Measurements from ENCODE around the gene SLC2A4RG.

SLC2A4RG gene

GRCh38 chr20:63699466-63700198, 39.9 kb upstream of the SLC2A4RG start:
- DNase-seq (ENCODE audit: low spot score) = no peak

- DNase-seq (ENCODE audit: low spot score) = no peak
These were observed 39.2 kb upstream of the SLC2A4RG start for GRCh38 chr20:63700199-63701050.

GRCh38 chr20:63701051-63701328, 38.6 kb upstream of the SLC2A4RG start:
- no peak for DNase-seq (ENCODE audit: low spot score)

GRCh38 chr20:63701329-63702035, 38.1 kb upstream of the SLC2A4RG start:
- no peak for DNase-seq (ENCODE audit: low spot score)

- DNase-seq (ENCODE audit: low spot score) = no peak
These were observed 37.4 kb upstream of the SLC2A4RG start for GRCh38 chr20:63702036-63702665.

DNA sequence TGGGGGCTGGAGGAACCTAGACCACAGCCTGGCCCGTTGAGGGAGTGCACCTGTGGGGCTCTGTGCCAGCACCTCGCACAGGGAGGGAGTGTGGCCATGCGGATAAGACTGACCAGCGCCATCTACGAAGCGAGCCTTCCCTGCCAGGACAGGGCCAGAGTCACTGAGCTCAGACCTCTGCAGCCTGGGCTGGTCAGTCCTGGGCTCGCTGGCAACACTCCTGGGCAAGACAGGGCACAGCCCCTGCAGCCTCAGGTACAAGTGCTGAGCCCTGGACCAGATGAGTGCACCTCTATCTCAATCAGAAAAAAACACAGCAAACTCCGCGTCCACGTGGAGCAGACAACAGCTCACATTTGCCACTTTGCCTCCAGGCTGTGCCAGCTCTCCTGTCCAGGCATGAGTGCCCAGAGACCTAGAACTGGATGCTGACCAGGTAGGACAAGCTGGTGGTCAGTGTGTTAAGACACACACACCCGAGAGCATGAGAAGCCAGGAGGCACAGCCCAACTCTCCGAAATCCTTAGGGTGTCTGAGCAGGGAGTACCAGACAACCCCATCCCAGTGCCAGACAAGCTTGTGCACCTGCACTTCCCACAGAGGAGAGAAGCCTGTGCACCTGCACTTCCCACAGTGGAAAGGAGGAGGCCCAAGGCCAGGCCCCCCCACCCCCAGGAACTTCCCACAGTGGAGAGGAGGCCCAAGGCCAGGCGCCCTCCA, 36.7 kb upstream of the SLC2A4RG start:
- no peak for DNase-seq (ENCODE audit: low spot score)

DNA sequence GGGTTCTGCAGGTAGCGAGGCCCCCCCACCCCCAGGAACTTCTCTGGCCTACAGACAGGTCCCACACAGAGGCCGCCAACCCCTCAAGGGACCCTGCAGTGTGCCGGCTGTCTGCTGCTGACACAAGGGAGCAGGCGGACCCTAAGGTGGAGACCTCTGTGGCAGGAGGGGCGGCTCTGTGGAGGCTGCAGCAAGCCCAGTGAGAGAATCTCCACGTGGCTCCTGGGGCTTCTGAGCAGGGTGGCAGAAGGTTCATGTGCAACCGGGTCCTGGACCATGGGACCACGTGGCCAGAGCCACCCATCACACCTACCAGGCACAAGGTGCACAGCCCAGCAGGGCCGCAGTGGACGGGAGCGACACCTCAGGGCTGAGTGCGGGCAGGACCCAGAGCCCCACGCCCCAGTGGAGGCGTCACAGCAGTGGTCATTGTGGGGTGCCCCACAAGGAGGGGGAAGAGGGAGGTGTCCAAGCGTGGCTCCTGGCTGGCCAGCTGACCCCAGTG, 36.1 kb upstream of the SLC2A4RG start:
- DNase-seq (ENCODE audit: low spot score) = no peak

DNA sequence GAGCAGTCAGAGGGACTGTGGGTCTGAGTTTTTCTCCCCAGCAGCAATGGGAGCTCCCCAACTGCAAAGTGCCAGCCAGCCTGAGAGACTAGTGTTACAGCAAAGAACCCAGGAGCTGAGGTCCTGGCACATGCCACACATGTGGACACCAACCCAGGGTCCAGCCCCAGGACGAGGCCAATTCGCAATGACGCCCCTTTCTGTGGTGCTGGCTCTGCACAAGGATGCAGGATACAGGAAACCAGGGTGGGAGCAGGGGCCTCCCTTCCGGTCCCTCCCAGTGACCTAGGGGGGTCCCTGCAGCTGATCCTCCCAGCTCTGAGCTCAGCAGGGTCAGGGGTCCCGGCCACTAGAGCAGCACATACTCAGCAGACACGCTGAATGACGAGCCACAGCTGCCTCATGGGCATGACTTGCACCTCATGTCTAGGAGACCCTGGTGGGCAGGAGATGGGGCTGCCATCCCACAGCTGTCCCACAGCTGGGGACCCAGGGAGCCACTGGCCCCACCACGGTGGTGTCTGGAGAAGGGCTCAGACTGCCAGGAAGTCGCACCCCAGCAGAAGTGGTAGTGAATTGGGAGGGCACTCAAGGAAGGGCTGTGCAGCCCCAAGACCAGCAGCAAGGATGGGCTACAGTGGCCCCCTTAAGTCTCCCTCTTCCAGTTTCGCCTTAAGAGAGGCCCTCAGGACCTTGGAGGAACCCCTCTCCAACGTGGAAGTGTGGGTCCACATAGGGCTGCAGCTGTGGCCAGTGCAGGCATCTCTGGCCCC, 35.4 kb upstream of the SLC2A4RG start:
- no peak for DNase-seq (ENCODE audit: low spot score)

DNA sequence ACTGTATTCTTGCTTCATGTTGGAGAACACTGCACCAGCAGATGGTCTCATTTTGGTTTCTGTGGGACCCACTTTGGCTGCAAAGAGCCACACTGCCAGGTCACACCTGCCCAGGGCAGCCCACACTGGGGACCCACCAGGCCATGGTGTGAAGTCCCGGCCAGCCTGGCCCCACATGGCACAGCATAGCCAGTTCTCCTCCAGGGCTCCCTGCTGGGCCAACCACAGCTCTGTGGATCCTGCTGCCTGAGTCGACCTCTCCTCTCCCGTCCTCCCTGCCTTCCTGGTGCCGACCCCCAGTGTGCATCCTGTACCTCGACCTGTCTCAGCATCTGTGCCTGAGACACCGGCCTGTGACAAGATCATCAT, 34.8 kb upstream of the SLC2A4RG start:
- DNase-seq (ENCODE audit: low spot score) = no peak

DNA sequence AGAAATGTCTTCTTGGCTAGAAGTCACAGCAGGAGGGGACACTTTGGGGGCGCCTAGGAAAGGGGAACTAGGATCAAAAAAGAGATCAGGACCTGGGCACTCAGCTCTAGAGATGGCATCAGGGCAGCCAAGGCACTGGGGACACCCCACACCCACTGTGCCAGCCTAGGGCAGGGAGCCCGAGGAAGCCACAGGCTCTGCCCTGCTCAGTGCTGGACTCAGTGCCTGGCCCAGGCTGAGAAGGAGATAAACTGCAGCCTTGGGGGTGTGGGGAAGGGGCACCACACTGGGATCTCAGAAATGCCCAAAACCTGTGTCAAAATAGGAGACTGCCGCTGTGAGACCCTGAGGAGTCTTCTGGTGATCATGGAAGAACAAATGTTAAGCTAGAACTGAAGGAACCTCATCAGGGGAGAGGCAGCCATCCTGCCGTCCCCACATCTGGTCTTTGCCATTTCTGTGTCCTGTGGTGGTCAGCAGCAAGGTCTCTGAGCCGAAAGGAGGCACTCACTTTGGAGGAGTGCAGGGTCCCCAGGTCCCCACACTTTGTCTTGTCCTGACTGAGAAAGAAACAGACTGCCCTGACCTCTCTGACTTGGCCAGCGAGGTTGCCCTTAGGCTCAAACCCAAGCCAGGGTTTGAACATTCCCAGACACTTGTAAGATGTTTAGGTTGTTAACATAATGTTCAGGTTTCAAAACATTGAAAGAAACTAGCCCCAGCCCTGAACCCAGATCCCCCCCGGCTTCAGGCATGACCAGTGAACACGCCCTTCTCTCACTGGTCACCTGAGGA, 34.1 kb upstream of the SLC2A4RG start:
- no peak for DNase-seq (ENCODE audit: low spot score)

- DNase-seq (ENCODE audit: low spot score) = no peak
These were observed 33.4 kb upstream of the SLC2A4RG start for GRCh38 chr20:63706027-63706695.

DNA sequence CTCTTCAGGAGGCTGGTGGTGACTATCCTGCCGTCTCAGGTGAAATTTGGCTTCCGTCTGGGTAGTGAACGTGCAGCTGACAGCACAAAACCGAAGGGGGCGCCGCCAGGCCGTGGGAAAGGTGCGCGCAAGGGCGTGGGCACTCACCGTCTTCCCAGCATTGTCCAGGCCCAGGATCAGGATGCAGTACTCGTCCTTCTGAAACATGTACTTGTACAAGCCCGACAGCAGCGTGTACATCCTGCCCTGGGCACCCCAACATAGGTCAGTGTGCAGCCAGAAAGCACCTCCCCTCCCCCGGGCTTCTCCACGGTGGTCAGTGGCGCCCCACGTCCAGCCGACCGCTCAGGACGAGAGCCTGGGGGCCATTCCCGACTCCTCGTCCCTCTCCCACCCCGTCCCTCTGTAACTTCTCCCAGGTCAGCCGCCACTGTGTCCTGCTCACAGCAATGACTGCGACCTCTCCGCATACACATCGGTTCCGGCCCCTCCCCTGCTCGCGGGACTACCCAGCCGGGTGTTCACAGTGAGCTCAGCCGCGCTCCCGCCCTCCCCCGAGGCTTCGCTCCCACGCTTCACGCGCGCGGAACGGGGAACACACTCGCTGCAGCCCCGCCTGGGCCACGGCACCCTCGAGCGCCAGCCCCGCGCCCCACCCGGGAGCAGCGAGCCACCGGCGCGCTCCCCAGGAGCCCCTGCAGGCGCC, 32.6 kb upstream of the SLC2A4RG start:
- DNase-seq (ENCODE audit: low spot score) = peak; percentile 40

- DNase-seq (ENCODE audit: low spot score) = peak; percentile 76
These were observed 31.8 kb upstream of the SLC2A4RG start, which contains the start of the genes ARFRP1 and ZGPAT for GRCh38 chr20:63707558-63708300. ARFRP1 (minus strand) TSS chr20:63707976; CDS start chr20:63707091, 885 bp downstream. ZGPAT (plus strand) TSS chr20:63708039; CDS start chr20:63708581, 542 bp downstream.

- no peak for DNase-seq (ENCODE audit: low spot score)
These were observed 31.1 kb upstream of the SLC2A4RG start for GRCh38 chr20:63708301-63709148.

DNA sequence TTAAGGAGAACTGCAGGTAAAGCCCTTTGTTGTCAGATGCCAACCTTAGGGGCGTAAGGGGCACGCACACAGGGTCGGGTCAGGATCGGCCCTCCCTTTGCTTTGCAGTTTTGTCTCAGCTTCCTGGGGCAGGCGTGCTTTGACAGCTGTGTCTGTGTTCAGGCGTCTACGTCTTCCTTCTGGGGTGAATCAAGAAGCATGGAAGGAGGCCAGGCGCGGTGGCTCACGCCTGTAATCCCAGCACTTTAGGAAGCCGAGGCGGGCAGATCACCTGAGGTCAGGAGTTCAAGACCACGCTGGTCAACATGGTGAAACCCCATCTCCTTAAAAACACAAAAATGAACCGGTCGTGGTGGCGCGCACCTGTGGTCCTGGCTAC, 30.4 kb upstream of the SLC2A4RG start:
- no peak for DNase-seq (ENCODE audit: low spot score)

- DNase-seq (ENCODE audit: low spot score) = no peak
These were observed 28.4 kb upstream of the SLC2A4RG start for GRCh38 chr20:63711085-63711645.

- no peak for DNase-seq (ENCODE audit: low spot score)
These were observed 27.4 kb upstream of the SLC2A4RG start for GRCh38 chr20:63712191-63712590.
